ENCODE results near the gene CREM. TPM values are rescaled to one million over a fixed set of nuclear protein-coding genes. Genes with fewer than 3 reads are reported as not detected.

The CREM gene
- total RNA-seq, 1 experiment from 2014 or later, result 20.0 TPM

DNA sequence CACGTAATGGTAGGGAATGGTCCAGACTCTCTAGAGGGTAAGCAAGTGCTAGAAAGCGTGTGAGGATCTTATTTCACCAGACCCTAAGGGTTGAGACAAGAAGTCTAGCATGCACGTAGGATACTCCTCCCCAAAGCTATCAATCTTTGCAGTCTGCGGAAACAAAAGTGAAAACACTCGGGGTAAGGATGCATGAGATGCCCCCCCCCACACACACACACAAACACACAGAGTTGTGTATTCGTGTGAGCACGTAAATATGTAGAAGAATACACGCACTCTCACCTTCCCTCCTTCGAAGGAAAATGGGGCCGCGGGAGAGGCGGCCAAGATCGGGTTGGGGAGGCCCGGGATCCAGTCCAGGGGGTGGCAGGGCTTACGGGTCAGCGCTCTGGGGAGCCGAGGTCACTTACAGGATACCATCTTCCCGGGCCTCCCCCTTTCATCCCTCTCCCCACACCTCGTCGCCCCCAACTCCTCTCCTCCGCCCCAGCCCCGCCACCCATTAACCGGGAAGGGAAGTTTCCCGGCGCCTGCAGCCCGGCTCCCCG, 37.0 kb upstream of the CREM start:
- H3K27me3 Mint-ChIP-seq (ENCODE audit: low read depth), result no peaks in the 10 kb centered on the region; the same call in 1 of the 2 replicates
- Histone ChIP-seq H2BK12ac (ENCODE audit: insufficient read length, low read depth, low read length) (no peak overlapping the region), H3K27ac (ENCODE audit: insufficient read length, low read depth, low read length) (no peak overlapping the region), H3K79me2 (ENCODE audit: insufficient read depth, low read length) (peaks cover 11% of the 10 kb centered on the region; the same call in 1 of the 2 replicates), H3K9ac (ENCODE audit: extremely low read depth, insufficient read length, low read length) (peak overlapping the region; percentile 62), H3K56ac (ENCODE audit: insufficient read length, low read depth, low read length) (no peak overlapping the region), H3K4me2 (ENCODE audit: insufficient read depth, insufficient read length, low read length) (peak overlapping the region; percentile 90), H2BK120ac (ENCODE audit: low read depth, low read length, poor library complexity, severe bottlenecking) (no peak overlapping the region), H4K5ac (ENCODE audit: insufficient read length, low read depth, low read length) (no peak overlapping the region), H3T11ph (ENCODE audit: low read length) (no peak overlapping the region), H2AK5ac (ENCODE audit: insufficient read length, low read length) (no peak overlapping the region), H3K4me1 (ENCODE audit: insufficient read depth, low read length) (no peaks in the 10 kb centered on the region), H4K8ac (replicated peaks; ENCODE audit: insufficient read length, low read depth, low read length) (no peak overlapping the region), H2BK5ac (ENCODE audit: insufficient read length, low read length) (no peak overlapping the region), H3K14ac (ENCODE audit: insufficient read depth, low read length) (no peak overlapping the region), H3K79me1 (ENCODE audit: insufficient read depth, low read depth, low read length, poor library complexity, severe bottlenecking) (no peaks in the 10 kb centered on the region), H2AFZ (ENCODE audit: low read length) (no peak overlapping the region), H3K9me3 (ENCODE audit: control insufficient read depth, low read depth, low read length) (peaks cover 6% of the 10 kb centered on the region), H3K4ac (ENCODE audit: low read depth, low read length) (no peak overlapping the region), H3K23ac (ENCODE audit: insufficient read length, low read depth, low read length) (no peak overlapping the region), H2BK20ac (ENCODE audit: low read depth, low read length, poor library complexity, severe bottlenecking) (no peak overlapping the region), H3K23me2 (ENCODE audit: insufficient read length, low read depth, low read length, poor library complexity, severe bottlenecking) (peaks cover 3% of the 10 kb centered on the region), H3K18ac (ENCODE audit: insufficient read length, low read depth, low read length) (no peak overlapping the region), H4K20me1 (ENCODE audit: control insufficient read depth, insufficient read depth, insufficient read length) (no peaks in the 10 kb centered on the region), H3K27me3 (ENCODE audit: insufficient read depth, low read length) (no peaks in the 10 kb centered on the region), H4K91ac (ENCODE audit: insufficient read length, low read depth, low read length) (no peak overlapping the region), H2BK15ac (ENCODE audit: low read depth, low read length) (no peak overlapping the region)
- TF ChIP-seq CTCF (conservative IDR thresholded peaks at IDR 0.05), result no peak
- peaks cover 15 to 18% of the 10 kb centered on the region in 2 experiments for H3K4me1 Mint-ChIP-seq
- peak overlapping the region in 2 of 3 experiments; percentile 11 to 87; a peak in 2 of 7 replicates for H3K27ac Mint-ChIP-seq
- peaks cover 7 to 10% of the 10 kb centered on the region in 2 experiments for H3K9me3 Mint-ChIP-seq
- peaks cover 3 to 11% (median 8%) of the 10 kb centered on the region in 3 experiments; a peak in 6 of 7 replicates for H3K36me3 Mint-ChIP-seq (ENCODE audit: insufficient read depth in 1 of 3, low read depth in 3 of 3)
- DNase-seq, result no peak
- no CpG with 5 or more reads among the region's 27 CpGs for WGBS (ENCODE audit: extremely low coverage, insufficient read length, low lambda C conversion rate)
- peak overlapping the region; percentile 91 to 97 for H3K4me3 Mint-ChIP-seq
